Lower leg skin (tissue), 4 donors: ENCODE results near the gene TMOD2. TPM values are rescaled to one million over a fixed set of nuclear protein-coding genes. Genes with fewer than 3 reads are reported as not detected.

Source experiments
- DNase-seq, 2 donors: peaks; one replicate each; pipeline ENCODE4 v3.0.0-alpha.2; 2019; ENCODE audit warnings: low spot score in 2 of 2
- H3K4me3 ChIP-seq: fragments of 200-600 bp; sonication (generic); 2 replicates; pipeline ENCODE4 v1.5.1; 2017; ENCODE audit warnings: mild to moderate bottlenecking, low read depth; ENCODE audit not compliant: poor library complexity, severe bottlenecking
- CTCF ChIP-seq, 3 donors: fragments of 450-650 bp; IDR thresholded peaks; one replicate each; pipeline ENCODE4 v1.5.1; 2016; ENCODE audit warnings: antibody characterized with exemption in 3 of 3, mild to moderate bottlenecking in 3 of 3, moderate library complexity in 2 of 3
- POLR2A ChIP-seq, 2 donors: fragments of 450-650 bp; IDR thresholded peaks; one replicate each; pipeline ENCODE4 v1.6.1; 2016 to 2017; ENCODE audit warnings: antibody characterized with exemption in 2 of 2, mild to moderate bottlenecking in 1 of 2, moderate library complexity in 1 of 2
- WGBS, 2 donors: methylation state at CpG; one replicate each; pipeline ENCODE4 v1.1.5; 2018; 5-methylcytosine and 5-hydroxymethylcytosine counted together
- intact Hi-C: fragments of 100-400 bp; cut with DNase I; formaldehyde crosslinking; loops from one replicate; pipeline ENCODE4 v1.15.0; 2023; ENCODE audit warnings: low total_unique reads
- total RNA-seq, 4 donors: library from RNA; depleted of rRNA; stranded (reverse); fragments of >200 nt; gene quantifications; one replicate each; pipeline ENCODE4 v1.1.0, GENCODE V29; 2016

Gene TMOD2
- total RNA-seq, 4 donors from 2014 or later, result 6.6 to 9.3 (median 7.5) TPM

- TF ChIP-seq CTCF (IDR thresholded peaks at IDR 0.05), result no peak
- no peak for TF ChIP-seq POLR2A (IDR thresholded peaks at IDR 0.05)
- intact Hi-C loops, result no loop called here
- no peak for DNase-seq
- 6 to 10% methylated on average over 20 to 27 of the region's 71 CpGs for WGBS, 2 donors
- H3K4me3 ChIP-seq, result peak overlapping the region; percentile 72
Observed at GRCh38 chr15:51751697-51752683, 593 bp downstream of the TMOD2 start.

- DNase-seq, result no peak
- 75 to 88% methylated on average over 5 of the region's 5 CpGs for WGBS, 2 donors
- no peak overlapping the region for H3K4me3 ChIP-seq
Observed at GRCh38 chr15:51752888-51753287, 1.5 kb downstream of the TMOD2 start.

GRCh38 chr15:51754267-51754666 lies 2.9 kb downstream of the TMOD2 start:
- TF ChIP-seq CTCF (IDR thresholded peaks at IDR 0.05) (no peak), POLR2A (IDR thresholded peaks at IDR 0.05) (no peak)
- intact Hi-C loops, result no loop called here
- DNase-seq, result no peak
- 83 to 88% methylated on average over 2 of the region's 2 CpGs for WGBS, 2 donors
- H3K4me3 ChIP-seq, result no peak overlapping the region

More at GRCh38 chr15:51752888-51753287, 1.5 kb downstream of the TMOD2 start:
- TF ChIP-seq POLR2A (IDR thresholded peaks at IDR 0.05) (no peak), CTCF (IDR thresholded peaks at IDR 0.05) (no peak)
- intact Hi-C loops, result no loop called here

GRCh38 chr15:51755790-51756189 lies 4.4 kb downstream of the TMOD2 start:
- DNase-seq, result no peak

GRCh38 chr15:51756482-51756881 lies 5.1 kb downstream of the TMOD2 start:
- TF ChIP-seq CTCF (IDR thresholded peaks at IDR 0.05), result no peak
- TF ChIP-seq POLR2A (IDR thresholded peaks at IDR 0.05), result no peak
- no peak for DNase-seq
- intact Hi-C loops, result no loop called here
- 81 to 84% methylated on average over 4 of the region's 4 CpGs for WGBS, 2 donors
- no peak overlapping the region for H3K4me3 ChIP-seq

More at GRCh38 chr15:51755790-51756189, 4.4 kb downstream of the TMOD2 start:
- TF ChIP-seq POLR2A (IDR thresholded peaks at IDR 0.05), result no peak
- TF ChIP-seq CTCF (IDR thresholded peaks at IDR 0.05), result no peak
- 78 to 86% methylated on average over 4 of the region's 4 CpGs for WGBS, 2 donors
- H3K4me3 ChIP-seq, result no peak overlapping the region
- intact Hi-C loops, result no loop called here
